NCI-H524 (cell line): ENCODE measurements around the gene LPO.

Source experiments
- DNase-seq, 2 experiments: peaks; one replicate each; lab custom pipeline; 2025; lab: John Stamatoyannopoulos, UW

The LPO gene

GRCh38 chr17:58262149-58262548 lies 23.8 kb downstream of the LPO start:
- no peak for DNase-seq

DNA sequence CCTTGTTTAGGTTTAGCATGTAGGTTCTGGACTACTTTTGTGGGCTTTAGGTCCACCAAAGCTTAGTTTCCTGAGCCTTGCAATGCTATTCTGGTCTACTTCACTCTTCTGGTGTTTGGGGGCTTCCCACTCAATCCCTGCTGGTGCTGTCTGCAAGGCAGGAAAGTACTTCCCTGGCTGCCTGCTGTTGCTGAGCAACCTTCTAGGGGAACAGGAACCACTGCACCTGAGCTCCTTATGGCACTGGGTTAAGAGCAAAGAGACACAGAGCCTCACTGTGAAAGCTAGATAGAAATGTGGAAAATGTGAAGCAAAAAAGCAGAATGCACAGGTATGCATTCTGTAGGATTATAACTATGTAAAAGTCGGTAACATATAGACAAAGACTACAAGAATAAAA lies 25.4 kb downstream of the LPO start:
- peak in 1 of 2 experiments; percentile 11 for DNase-seq

DNA sequence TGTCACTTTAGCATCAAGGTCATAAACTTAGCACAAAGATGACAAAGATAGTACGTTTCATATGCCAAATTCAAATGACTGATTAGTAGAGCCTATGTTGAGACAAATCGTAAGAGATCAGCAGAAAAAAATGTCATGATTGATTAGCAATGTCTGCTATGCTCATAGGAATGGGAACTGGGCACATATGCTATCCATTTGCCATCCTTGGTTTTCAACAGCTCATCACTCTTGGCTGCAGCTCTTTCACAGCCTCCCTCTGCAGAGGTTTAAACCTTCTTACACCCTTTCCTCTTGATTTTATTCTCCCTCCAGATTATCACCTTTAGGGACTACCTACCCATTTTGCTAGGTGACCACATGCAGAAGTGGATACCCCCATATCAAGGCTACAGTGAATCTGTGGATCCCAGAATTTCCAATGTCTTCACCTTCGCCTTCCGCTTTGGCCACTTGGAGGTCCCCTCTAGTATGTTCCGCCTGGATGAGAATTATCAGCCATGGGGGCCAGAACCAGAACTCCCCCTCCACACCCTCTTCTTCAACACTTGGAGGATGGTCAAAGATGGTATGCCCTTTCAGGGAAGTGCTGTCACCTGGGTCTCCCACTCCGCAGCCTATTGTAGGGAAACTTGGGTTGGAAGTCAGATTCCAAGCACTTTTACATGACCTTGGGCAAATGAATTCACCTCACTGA lies 26.2 kb downstream of the LPO start:
- no peak for DNase-seq

DNA sequence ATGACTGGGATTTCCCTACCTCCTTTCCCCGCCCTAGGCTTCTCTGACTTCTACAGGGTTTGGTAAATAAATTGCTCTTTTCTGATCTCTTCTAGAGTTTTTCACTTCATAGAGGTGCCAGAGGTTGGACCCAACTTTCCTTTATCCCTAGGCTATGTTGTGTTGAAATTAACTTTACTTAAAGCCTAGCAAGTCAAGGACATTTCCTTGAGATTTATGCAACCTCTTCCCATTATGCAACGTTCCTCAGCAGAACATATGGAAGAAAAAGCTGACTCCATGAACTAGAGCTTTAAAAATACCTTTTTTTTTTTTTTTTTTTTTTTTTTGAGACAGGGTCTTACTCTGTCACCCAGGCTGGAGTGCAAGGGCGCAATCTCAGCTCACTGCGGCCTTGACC lies 26.9 kb downstream of the LPO start:
- no peak for DNase-seq

DNA sequence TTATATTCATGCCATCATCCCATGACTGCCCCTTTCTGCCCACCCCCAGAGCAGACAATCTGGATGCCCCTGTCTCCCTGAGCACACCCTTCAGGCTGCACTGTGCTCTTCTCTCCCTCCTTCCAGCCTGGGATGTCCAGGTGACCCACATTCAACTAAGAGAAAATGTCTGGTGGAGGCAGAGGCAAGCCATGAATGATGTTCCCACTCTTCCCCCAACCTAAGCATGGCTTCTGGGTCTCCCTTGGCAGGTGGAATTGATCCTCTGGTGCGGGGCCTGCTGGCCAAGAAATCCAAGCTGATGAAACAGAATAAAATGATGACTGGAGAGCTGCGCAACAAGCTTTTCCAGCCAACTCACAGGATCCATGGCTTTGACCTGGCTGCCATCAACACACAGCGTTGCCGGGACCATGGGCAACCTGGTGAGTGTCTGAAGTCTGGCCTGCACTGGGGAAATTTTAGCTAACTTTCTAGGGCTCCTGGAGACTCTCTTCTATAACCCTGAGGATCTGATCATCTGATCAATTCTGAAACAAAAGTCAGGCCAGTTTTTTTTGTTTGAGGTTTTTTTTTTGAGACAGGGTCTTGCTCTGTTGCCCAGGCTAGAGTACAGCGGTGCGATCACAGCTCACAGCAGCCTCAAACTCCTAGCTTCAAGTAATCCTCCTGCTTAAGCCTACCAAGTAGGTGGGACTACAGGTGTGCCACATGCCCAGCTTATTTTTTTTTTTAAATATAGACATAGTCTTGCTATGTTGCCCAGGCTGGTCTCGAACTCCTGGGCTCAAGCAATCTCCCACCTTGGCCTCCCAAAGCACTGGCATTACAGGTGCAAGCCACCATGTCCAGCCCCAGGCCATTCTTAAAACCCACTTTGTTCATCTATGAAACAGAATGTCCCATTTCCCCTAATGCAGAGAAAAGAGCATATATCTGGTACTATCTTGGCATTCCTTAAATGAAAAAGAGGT lies 27.8 kb downstream of the LPO start:
- no peak for DNase-seq

DNA sequence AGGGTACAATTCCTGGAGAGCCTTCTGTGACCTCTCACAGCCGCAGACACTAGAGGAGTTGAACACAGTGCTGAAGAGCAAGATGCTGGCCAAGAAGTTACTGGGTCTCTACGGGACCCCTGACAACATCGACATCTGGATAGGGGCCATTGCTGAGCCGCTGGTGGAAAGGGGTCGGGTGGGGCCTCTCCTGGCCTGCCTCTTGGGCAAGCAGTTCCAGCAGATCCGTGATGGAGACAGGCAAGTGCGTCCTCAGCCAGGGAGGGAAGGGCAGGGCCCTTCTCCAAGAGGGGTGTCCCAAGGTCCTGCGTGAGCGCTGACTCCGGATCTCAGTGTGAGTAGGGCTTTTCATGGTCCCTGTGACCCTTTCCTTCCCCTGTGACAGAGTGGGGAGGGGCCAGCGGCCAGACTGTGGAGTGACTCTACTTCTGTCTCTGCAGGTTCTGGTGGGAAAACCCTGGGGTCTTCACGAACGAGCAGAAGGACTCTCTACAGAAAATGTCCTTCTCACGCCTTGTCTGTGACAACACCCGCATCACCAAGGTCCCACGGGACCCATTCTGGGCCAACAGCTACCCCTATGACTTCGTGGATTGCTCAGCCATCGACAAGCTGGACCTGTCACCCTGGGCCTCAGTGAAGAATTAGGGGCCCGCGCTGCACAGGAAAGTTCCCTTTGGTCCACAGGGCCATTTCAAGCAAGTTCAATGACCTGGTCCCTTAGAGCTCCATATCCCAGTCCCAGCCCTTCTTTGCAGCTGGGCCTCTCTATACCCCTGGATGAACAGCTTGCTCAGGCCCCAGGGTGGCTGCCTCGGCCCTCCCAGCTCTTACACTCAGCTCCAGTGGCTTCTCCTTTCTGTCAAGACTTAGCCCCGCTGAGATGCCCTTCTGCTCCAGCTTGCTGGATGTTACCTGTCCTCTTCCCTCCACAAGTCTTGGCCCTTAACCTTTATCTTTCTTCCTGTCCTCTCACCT lies 29.3 kb downstream of the LPO start:
- no peak for DNase-seq

- DNase-seq, result no peak
Measured at GRCh38 chr17:58268326-58268725, 29.9 kb downstream of the LPO start.

GRCh38 chr17:58268774-58269556 lies 30.6 kb downstream of the LPO start:
- DNase-seq, result no peak

- no peak for DNase-seq
Measured at GRCh38 chr17:58269557-58270291, 31.3 kb downstream of the LPO start.

- DNase-seq, result no peak
Measured at GRCh38 chr17:58270476-58271215, 32.3 kb downstream of the LPO start.

DNA sequence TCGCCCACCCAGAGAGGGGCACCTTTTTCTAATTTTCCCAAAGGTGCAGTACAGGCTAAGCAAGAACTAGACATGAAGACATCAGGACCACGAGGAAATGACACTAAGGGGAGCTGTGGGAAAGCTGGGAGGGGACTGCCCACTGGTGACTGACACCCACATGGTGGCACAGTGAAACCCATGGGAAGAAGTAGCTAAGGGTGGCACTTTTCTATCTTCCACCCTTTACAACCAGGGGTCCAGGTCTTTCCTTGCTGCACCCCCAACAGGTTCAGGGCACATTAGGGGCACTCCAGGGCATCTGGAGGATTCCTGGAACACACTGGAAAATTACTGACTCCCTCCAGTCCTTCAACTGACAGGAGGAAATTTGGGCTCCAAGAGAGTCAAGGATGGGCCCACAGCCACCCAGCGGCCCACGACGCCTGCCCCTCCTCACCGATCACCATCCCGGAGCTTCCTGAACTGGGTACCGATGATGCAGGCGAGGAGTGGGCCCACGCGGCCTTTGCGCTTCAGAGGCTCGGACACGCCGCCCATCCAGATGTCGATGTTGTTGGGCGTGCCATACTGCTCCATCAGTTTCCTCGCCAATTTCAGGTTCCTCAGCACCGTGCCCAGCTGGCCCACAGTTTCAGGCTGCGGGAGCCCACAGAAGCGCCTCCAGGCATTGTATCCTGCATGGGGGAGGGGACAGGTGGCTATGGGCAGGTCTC lies 33.0 kb downstream of the LPO start:
- DNase-seq, result no peak

DNA sequence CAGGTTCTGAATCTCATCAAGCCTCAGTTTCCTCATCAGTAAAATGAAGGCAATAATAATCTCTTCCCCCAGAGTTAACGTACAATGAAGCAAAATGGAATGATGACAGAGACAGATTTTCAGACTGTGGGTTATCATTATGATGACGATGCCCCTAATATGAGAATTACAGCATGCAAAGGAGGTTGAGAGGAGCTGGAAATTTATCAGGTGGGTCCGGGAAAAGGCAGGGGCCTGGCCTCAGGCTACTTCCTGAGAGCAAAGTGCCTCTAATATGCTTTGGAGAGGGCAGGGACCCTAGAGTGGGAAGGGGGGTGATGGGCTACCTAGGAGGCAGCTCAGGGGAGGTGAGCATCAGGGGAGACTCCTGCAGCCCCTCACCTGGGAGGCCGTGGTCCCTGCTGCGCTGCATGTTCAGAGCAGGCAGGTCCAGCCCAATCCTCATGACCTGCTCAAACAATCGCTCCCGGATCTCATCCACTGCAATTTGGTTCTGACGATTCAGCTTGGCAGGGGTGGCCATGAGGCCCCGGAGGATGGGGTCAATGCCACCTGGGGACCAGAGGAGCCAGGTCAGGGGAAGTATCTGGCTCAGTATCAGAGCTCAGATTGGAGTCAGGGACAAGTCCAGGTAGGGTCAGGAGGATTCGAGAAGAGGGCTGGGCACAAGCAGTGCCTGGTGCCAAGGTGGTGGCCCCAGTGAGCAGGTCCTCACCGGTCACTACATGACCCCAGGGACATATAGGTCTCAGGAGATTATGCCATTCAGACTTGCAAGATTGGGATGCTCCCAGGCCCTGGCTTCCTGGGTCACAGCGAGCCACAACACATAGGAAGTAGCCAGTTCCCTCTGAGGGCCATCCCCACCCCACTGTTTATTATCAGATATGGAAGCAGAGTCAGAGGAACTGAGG lies 34.2 kb downstream of the LPO start:
- no peak for DNase-seq

DNA sequence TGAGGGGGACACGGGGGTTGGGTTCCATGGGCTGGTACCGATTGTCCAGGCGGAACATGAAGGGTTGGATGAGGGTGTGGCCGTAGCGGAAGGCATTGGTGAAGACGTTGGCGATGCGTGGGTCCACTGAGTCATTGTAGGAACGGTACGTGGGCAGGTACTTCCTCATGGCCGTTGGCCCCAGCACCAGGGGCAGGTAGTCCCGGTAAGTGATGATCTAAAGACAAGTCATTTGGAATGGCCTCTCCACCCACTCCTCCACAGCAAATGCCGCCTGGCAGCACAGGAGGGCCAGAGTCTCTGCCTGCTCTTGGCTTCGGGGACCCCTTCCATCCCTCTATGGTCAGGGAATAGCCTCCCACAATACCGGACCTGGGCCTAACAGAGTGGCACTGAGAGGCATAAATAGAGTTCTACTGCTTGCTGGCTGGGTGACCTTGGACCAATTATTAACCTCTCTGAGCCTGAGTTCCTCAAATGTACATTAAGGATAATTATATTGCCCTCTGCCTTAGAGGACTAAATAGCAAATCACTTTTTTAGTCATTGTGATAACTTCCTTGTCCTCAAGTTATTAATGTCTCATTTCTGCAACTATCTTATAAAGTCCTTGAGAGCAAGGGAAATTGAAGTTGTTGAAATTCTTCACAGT lies 35.2 kb downstream of the LPO start:
- DNase-seq, result no peak

DNA sequence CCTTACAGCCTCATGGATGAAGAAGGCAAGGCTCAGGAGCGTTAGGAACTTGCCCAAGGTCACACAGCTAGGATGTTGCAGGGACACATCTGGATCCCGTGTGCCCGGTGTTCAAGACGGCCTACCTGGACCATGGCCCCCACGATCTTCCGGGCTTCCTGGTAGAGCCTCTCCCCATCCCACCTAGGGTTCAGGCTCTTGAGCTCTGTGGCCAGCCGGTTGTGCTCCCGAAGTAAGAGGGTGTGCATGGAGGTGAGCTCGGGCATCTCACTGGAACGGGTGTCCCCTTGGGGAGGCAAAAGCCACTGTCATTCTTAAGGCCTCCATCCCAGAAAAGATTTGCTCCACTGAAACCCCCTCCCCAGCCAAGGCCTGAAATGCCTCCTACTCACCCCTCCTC lies 37.0 kb downstream of the LPO start:
- no peak for DNase-seq

GRCh38 chr17:58276423-58276822 lies 38.0 kb downstream of the LPO start:
- DNase-seq, result no peak

DNA sequence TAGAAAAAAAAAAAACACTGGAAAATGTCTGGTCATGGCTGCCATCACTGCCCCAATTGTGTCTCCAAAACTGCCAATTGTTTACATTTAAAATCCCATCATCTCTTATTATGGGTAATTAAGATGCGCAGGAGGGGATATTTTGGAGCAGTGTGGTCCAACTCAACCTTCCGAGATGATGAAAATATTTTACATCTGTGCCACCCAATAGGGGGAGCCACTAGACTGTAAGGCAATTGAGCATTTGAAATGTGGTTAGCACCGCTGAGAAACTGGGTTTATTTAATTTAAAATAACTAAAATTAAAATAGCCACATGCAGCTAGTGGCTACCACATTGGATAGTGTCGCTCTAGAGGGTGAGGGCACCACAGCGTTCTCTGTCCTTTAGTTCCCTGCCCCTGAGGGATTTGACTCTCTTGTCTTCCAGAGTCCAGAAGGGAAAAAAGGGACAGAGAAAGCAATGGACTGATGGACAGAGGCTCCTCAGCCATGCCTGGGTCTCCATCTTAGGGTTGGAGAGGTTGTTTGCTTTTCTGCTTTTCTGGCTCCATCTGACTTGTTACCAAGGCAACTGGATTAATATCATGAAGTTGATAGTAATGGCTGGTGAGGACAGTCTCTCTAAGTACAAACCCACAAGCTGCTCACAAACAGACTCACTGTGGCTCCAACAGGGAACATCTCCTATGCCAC lies 38.9 kb downstream of the LPO start:
- DNase-seq, result peak; percentile 22 to 63
